Colonic mucosa (tissue), 4 donors: ENCODE results near the gene CFAP92. TPM values are rescaled to one million over a fixed set of nuclear protein-coding genes. Genes with fewer than 3 reads are reported as not detected.
A peak's percentile ranks its signal among the peaks of the same experiment; 100 is the strongest.

ENCODE experiments used
- DNase-seq: peaks from one replicate; pipeline ENCODE4 v3.0.0-alpha.2; 2020
- H3K27ac ChIP-seq: fragments of 200-600 bp; one replicate; pipeline ENCODE4 v1.8.0; 2021
- H3K27me3 ChIP-seq: fragments of 200-600 bp; one replicate; pipeline ENCODE4 v1.8.0; 2021
- H3K36me3 ChIP-seq: fragments of 200-600 bp; one replicate; pipeline ENCODE4 v1.8.0; 2021
- H3K4me1 ChIP-seq: fragments of 200-600 bp; one replicate; pipeline ENCODE4 v1.8.0; 2021; ENCODE audit warnings: mild to moderate bottlenecking
- H3K4me3 ChIP-seq: fragments of 200-600 bp; one replicate; pipeline ENCODE4 v1.8.0; 2021
- H3K9ac ChIP-seq, 2 donors: one replicate each; pipeline ENCODE4 v1.7.0; 2013; ENCODE audit warnings: control low read depth in 2 of 2, low read depth in 2 of 2, low read length in 2 of 2
- H3K9me3 ChIP-seq: fragments of 200-600 bp; one replicate; pipeline ENCODE4 v1.8.0; 2021
- CTCF ChIP-seq: fragments of 200-600 bp; IDR thresholded peaks from one replicate; pipeline ENCODE4 v1.8.0; 2022; ENCODE audit warnings: antibody characterized with exemption, mild to moderate bottlenecking
- intact Hi-C: fragments of 100-400 bp; cut with DNase I; formaldehyde crosslinking; loops from one replicate; pipeline ENCODE4 v1.14.1; 2022
- total RNA-seq, 2 donors: library from RNA; stranded (reverse); fragmentation: NEBNext Ultra II Directional in 1 of 2; extraction: Animal tissue kit (Norgen Biotek cat#: 25700) in 1 of 2; gene quantifications; one replicate each; pipeline ENCODE4 v1.2.1, GENCODE V29; 2021
- donor health status: healthy.
- donor health status: DM: no; HTN: no; CAD: no.
- donor health status: DM: no; HTN: no; CAD: no.

The CFAP92 gene
- total RNA-seq, 2 donors from 2014 or later: 0.77 to 1.2 TPM

DNA sequence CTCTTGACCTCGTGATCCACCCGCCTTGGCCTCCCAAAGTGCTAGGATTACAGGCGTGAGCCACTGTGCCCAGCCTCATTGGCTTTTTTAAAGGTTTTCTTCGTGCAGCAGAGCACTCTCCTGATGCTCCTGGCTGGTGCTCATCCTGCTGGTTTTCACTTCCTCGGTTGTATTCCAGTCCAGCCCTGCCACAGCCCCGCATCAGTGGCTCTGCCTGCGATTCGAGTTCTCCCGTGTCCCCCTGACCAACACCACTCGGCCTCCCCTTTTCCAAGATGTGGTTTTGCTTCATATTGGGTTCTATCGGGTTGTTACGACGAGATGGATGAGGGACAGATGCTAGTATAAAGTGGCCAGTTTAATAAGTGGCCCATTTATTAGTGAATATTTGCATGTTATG is 35.0 kb upstream of the CFAP92 start:
- Histone ChIP-seq H3K27me3 (no peaks in the 10 kb centered on the region), H3K9ac (no peak overlapping the region), H3K27ac (no peak overlapping the region), H3K4me1 (no peaks in the 10 kb centered on the region), H3K4me3 (no peak overlapping the region), H3K9me3 (no peaks in the 10 kb centered on the region), H3K36me3 (no peaks in the 10 kb centered on the region)
- DNase-seq: no peak
- TF ChIP-seq CTCF: no peak
- intact Hi-C loops: loop anchor here (10.0 kb wide), 1 partner anchor 56 kb away; no protein-coding TSS in a partner anchor

GRCh38 chr3:129027544-129027880 is 33.6 kb upstream of the CFAP92 start:
- H3K4me1 ChIP-seq: no peaks in the 10 kb centered on the region
- no peak for TF ChIP-seq CTCF
- H3K27me3 ChIP-seq: no peaks in the 10 kb centered on the region
- no peaks in the 10 kb centered on the region for H3K9me3 ChIP-seq
- peak overlapping the region; percentile 40 to 81 for H3K9ac ChIP-seq
- intact Hi-C loops: loop anchor here (10.0 kb wide), 1 partner anchor 57 kb away; no protein-coding TSS in a partner anchor
- DNase-seq: no peak
- no peak overlapping the region for H3K27ac ChIP-seq
- H3K36me3 ChIP-seq: no peaks in the 10 kb centered on the region
- H3K4me3 ChIP-seq: peak overlapping the region; percentile 42

DNA sequence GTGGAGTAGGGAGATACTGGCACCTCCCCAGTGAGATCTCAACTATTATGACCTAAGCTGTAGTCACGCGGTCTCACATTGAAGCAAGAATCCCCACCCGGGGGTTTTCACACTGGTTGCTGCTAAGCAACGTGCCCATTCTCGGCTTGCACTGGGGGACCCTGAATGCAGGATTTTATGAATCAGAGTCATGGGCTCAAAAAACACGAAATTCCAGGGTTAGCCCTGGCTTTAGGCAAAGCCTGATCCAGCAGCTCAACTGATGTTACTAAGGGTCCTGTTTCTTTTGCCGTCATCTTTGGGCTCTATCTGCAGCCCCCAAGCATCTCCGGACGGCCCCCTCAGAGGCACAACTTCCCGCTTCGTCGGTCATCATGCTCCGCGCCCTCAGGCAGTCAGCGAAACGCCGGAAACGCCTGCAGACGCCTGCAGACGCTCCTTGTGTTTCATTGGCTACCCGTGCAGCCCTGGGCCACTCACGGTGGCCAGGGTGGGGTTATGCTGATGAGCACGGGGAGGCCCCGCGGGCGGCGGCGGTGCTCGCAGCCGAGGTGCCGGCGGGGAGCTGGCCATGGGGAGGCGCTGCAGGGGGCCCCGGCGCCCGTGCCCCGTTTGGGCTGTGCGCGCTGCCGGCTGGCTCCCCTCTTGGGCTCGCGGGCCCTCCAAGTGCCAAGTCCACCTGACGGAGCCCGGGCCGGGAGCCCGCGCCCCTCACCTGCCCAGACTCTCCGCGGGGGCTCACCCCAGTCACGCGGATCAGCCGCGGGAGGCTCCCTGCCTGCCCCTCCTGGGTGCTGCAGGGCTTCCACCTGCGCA is 33.1 kb upstream of the CFAP92 start:
- H3K36me3 ChIP-seq: no peaks in the 10 kb centered on the region
- intact Hi-C loops: loop anchor here (10.0 kb wide), 1 partner anchor 58 kb away; no protein-coding TSS in a partner anchor
- H3K9ac ChIP-seq: peak overlapping the region; percentile 76 to 81
- H3K4me1 ChIP-seq: no peaks in the 10 kb centered on the region
- no peaks in the 10 kb centered on the region for H3K9me3 ChIP-seq
- H3K4me3 ChIP-seq: peak overlapping the region; percentile 42
- DNase-seq: peak; percentile 93
- no peaks in the 10 kb centered on the region for H3K27me3 ChIP-seq
- TF ChIP-seq CTCF: peak; percentile 76
- peak overlapping the region; percentile 10 for H3K27ac ChIP-seq

DNA sequence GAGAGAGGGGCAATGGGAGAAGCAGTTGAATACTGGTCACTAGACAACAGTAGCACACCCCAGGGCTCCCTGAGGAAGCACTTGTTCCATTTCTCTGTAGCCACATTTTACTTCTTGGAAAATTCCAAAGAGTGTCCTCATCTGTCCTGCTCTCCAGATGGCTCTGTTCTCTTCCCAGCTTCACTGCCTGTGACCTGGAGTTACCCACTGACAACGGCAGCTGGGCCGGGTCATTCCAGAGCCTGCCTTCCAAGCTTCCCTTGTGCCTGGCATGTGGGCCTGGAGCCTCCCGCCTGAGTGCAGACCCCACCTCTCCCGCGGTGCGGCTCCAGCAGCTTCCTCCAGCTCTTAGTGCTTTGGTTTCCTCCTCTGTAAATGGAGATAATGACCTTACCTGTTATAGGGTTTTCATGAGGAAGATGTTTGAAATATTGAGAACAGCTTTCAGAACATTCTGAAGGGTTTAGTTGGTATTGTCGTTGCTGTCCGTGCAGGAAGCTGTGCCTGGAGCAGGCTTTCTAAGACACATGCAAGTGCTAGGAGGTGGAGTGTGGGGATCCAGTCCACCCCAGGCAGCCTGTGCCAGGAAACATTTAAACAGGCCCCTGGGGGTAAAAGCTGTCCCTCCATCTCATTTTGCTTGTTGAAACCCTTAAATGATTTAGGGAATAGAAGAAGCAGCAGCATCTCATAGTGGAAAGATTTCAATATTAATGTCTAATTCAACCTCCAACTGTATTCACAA is 32.0 kb upstream of the CFAP92 start:
- H3K9ac ChIP-seq: peak overlapping the region; percentile 24 to 76
- no peak overlapping the region for H3K27ac ChIP-seq
- H3K4me1 ChIP-seq: no peaks in the 10 kb centered on the region
- H3K27me3 ChIP-seq: no peaks in the 10 kb centered on the region
- intact Hi-C loops: loop anchor here (10.0 kb wide), 1 partner anchor 59 kb away; no protein-coding TSS in a partner anchor
- TF ChIP-seq CTCF: no peak
- no peaks in the 10 kb centered on the region for H3K9me3 ChIP-seq
- H3K36me3 ChIP-seq: no peaks in the 10 kb centered on the region
- H3K4me3 ChIP-seq: no peak overlapping the region
- no peak for DNase-seq

DNA sequence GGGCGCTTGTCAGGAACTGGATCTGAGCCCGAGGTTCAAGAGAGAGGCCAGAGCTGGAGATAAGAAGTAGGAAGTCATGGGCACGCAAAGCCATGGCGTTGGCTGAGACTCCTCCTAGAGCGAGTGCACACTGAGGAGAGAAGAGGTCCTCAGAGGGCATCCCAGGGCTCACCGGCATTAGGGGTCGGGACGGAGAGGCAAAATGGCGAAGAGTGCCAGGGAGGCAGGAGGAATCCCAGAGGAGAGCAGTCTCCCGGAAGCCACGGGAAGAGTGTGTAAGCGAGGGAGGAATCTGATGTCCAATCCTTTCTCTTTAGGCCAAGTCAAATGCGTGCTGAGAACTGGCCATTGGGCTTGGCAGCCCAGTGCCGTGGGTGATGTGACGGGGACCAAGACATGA is 31.2 kb upstream of the CFAP92 start:
- Histone ChIP-seq H3K4me1 (no peaks in the 10 kb centered on the region), H3K9me3 (no peaks in the 10 kb centered on the region), H3K36me3 (no peaks in the 10 kb centered on the region), H3K27ac (no peak overlapping the region), H3K4me3 (no peak overlapping the region), H3K9ac (peak overlapping the region in 1 of 2 donors; percentile 24), H3K27me3 (no peaks in the 10 kb centered on the region)
- DNase-seq: no peak
- no peak for TF ChIP-seq CTCF
- intact Hi-C loops: loop anchor here (10.0 kb wide), 1 partner anchor 60 kb away; no protein-coding TSS in a partner anchor
